ENCODE measurements around the gene KRT2. TPM values are rescaled to one million over a fixed set of nuclear protein-coding genes. Genes with fewer than 3 reads are reported as not detected.

Gene KRT2
- total RNA-seq, 1 experiment from 2014 or later: not detected

DNA sequence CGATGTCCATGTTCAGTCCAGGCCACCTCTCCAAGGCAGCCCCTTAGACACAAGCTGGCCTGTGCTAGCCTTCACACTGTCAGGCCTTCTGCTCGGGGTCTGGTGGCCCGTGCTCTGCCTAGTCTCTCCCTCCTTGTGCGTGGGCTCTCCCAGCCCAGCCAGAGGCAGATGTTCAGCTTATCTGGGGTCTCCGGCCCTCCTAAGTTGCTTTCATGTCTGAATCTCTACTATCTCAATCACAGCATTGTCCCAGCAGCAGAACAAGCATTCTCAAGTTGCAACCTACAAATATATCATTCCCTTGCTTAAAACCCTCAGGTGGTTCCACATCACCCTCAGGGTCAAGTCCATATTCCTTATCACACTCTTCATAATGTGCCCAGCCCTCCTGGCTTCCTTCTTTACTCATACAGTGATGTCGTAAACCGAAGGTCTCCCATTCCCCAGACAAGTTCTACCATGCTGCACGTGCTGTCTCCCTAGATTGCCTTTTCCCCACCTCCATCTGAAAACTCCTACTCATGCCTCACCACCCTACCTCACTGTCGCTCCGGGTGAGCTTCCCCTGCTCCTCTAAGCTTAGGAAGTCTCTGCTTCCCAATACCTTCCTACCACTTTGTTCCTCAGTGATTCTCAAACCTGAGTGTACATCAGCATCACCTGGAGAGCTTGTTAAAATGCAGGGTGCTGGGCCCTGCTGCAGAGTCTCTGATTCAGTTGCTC, 35.2 kb downstream of the KRT2 start:
- in situ Hi-C loops (cut with HindIII; ENCODE audit: low pct_unique_long_range_greater_than_20kb, low sequenced_read_pairs): no loop called here
- DNase-seq (ENCODE audit: low read depth, low spot score): no peak

GRCh38 chr12:52615912-52616311, 36.1 kb downstream of the KRT2 start:
- DNase-seq (ENCODE audit: low read depth, low spot score): no peak
- in situ Hi-C loops (cut with HindIII; ENCODE audit: low pct_unique_long_range_greater_than_20kb, low sequenced_read_pairs): no loop called here

GRCh38 chr12:52615208-52615868, 36.7 kb downstream of the KRT2 start:
- no peak for DNase-seq (ENCODE audit: low read depth, low spot score)
- in situ Hi-C loops (cut with HindIII; ENCODE audit: low pct_unique_long_range_greater_than_20kb, low sequenced_read_pairs): no loop called here

DNA sequence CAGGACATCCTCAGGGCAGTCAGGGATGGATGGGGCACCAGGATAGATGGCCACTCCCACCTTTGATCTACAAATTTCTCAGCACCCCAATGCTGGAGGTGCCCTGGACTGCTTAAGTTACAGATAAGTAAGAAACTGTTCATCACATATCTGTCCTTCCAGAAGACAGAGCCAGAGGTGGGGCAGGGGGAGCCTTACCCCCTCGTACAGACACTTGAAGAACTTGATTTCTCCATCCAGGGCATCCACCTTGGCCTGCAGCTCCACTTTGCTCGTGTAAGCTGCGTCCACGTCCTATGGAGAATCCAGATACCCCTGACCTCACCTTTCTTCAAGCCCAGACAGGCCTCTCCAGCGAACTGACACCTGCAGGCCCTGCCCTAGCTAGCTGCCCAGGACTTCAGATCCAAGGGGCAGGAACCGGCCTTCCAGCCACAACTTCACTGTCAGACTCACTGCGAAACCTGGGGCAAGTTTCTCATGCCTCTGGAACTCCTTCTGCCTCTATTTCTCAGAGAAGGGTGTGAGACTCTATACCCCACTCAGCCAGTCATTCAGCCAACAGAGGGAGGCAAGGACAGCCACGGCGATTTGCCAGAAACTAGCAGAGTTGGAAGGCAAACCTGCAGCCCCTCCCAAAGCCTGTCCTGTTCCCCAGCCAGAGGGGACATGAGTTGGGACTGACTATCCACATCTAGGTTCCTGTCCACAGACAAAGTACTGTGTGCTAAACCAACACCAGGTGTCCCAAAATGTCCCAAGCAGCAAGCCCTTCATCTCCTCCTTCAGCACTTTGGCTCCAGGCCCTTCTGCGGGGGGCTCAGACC, 37.4 kb downstream of the KRT2 start:
- DNase-seq (ENCODE audit: low read depth, low spot score): no peak
- in situ Hi-C loops (cut with HindIII; ENCODE audit: low pct_unique_long_range_greater_than_20kb, low sequenced_read_pairs): no loop called here

GRCh38 chr12:52613384-52614030, 38.5 kb downstream of the KRT2 start:
- in situ Hi-C loops (cut with HindIII; ENCODE audit: low pct_unique_long_range_greater_than_20kb, low sequenced_read_pairs): no loop called here
- DNase-seq (ENCODE audit: low read depth, low spot score): no peak

DNA sequence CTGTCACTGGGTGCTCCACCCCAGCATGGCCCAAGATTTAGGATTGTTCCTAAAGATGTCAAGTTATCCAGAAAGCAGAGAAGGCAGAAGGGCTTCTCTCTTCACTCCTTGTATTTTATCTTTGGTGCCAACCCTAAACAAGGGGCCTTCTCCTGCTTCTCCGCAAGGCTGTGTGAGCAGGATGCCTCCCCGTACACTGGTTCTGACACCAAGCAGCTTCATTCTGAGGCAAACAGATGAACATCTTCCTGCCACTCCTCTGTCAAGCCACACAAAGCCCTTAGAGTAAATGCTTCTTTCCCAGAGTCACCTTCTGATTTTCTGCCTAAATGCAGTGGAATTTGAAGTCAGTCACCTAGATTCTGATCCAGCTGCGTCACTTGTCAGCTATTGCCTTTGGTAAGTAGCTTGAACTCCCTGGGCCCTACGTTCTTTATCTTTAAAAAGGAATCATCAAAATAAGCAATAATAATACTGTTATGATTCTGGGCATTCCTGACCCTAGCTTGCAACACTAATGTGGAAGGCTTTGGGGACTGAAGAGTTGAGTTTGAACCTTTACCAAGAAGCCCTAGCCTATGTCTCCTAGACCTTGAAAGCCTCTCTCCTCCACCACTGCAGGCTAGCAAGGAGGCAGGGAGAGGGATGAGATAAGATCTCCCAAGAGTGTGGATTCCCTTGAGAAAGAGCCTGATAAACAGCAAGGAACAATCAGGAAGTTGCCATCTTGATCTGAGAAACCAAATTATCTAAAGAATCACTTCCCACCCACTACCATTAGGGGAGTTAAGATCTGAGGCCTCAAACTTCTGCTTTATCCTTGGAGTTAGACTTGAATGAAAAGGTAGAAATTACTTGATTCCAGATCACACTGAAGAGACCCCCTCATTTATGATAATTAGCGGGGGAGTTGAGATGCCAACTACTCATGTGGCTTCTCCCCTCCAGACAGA, 39.3 kb downstream of the KRT2 start:
- in situ Hi-C loops (cut with HindIII; ENCODE audit: low pct_unique_long_range_greater_than_20kb, low sequenced_read_pairs): no loop called here
- DNase-seq (ENCODE audit: low read depth, low spot score): no peak

- in situ Hi-C loops (cut with HindIII; ENCODE audit: low pct_unique_long_range_greater_than_20kb, low sequenced_read_pairs): no loop called here
- no peak for DNase-seq (ENCODE audit: low read depth, low spot score)
Observed at GRCh38 chr12:52611080-52611468, 40.9 kb downstream of the KRT2 start.

GRCh38 chr12:52608826-52609630, 43.0 kb downstream of the KRT2 start:
- in situ Hi-C loops (cut with HindIII; ENCODE audit: low pct_unique_long_range_greater_than_20kb, low sequenced_read_pairs): no loop called here
- no peak for DNase-seq (ENCODE audit: low read depth, low spot score)

- DNase-seq (ENCODE audit: low read depth, low spot score): no peak
Observed at GRCh38 chr12:52608161-52608560, 43.9 kb downstream of the KRT2 start.

GRCh38 chr12:52607314-52607713, 44.7 kb downstream of the KRT2 start:
- in situ Hi-C loops (cut with HindIII; ENCODE audit: low pct_unique_long_range_greater_than_20kb, low sequenced_read_pairs): no loop called here
- no peak for DNase-seq (ENCODE audit: low read depth, low spot score)

More at GRCh38 chr12:52608161-52608560, 43.9 kb downstream of the KRT2 start:
- in situ Hi-C loops (cut with HindIII; ENCODE audit: low pct_unique_long_range_greater_than_20kb, low sequenced_read_pairs): no loop called here

GRCh38 chr12:52606581-52607218, 45.3 kb downstream of the KRT2 start:
- in situ Hi-C loops (cut with HindIII; ENCODE audit: low pct_unique_long_range_greater_than_20kb, low sequenced_read_pairs): no loop called here
- no peak for DNase-seq (ENCODE audit: low read depth, low spot score)

DNA sequence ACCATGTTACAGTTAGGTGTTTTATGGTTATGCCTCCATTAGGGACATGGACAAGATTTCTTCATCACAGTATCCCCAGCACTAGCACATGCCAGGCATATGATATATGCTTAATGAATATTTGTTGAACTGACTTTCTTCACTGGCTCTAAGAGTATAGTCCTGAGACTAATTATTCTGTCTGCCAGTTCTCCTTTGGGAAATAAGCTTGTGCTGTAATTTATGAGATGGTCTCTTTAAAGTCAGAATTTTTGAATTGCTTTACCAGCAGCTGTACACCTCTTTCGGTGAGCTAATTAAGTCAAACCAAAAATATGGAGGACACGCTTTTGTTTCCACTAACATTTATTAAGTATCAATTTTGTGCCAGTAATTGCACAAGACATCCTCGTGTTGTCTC, 45.9 kb downstream of the KRT2 start:
- no peak for DNase-seq (ENCODE audit: low read depth, low spot score)
- in situ Hi-C loops (cut with HindIII; ENCODE audit: low pct_unique_long_range_greater_than_20kb, low sequenced_read_pairs): no loop called here

DNA sequence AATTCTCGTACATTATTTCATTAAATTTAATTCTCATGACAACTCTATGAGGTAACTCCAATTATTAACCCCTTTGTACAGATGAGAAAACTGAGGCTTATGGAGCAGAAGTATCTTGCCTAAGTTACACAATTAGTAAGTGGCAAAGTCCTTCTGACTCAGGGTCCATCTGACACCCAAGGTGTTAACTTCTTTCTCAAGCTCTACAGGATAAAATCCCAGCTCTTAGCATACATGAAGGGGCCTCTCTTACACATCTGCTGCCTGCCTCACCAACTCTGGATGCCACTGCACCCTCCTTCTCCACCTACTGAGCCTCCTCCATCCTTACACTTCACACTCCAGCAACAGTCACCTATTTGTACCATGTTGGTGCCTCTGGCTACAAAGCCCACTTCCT, 46.5 kb downstream of the KRT2 start:
- in situ Hi-C loops (cut with HindIII; ENCODE audit: low pct_unique_long_range_greater_than_20kb, low sequenced_read_pairs): no loop called here
- no peak for DNase-seq (ENCODE audit: low read depth, low spot score)

DNA sequence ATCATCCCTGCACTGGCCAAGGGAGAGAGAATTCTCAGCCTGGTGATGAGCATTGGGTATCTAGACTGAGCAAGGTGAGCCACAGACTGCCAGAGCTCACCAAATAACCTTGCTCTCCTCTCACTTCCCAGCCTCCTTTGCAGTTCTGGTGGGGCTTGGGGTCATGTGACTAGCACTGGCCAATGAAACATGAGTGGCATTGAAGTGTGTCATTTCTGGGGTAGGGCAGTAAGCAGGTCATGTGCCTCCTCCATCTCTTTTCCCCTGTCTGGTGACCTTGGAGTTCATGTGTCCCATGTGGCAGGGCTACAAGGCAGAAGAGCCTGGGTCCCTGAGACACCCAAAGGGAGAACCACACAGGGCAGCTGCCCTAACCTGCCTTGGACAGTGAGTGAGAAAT, 47.2 kb downstream of the KRT2 start:
- DNase-seq (ENCODE audit: low read depth, low spot score): no peak
- in situ Hi-C loops (cut with HindIII; ENCODE audit: low pct_unique_long_range_greater_than_20kb, low sequenced_read_pairs): no loop called here

DNA sequence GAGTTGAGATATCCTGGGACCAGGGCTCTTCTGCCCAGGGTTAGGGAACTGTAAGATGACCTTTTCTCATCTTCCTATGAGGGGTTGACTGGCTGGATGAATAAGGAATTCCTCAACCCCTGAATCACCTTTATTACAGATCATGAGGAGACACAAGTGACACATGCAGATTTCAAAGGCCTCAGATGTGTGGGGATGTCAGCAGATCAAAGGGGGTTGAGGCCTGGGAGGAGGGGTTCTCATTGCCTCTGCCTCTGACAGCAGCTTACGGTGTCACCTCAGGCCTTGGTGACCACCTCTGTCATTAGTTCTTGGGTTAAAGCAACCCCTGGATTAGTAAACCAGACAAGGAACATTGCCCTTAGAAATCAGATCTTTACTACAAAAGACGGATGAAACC, 48.7 kb downstream of the KRT2 start:
- no peak for DNase-seq (ENCODE audit: low read depth, low spot score)
- in situ Hi-C loops (cut with HindIII; ENCODE audit: low pct_unique_long_range_greater_than_20kb, low sequenced_read_pairs): no loop called here

- no peak for DNase-seq (ENCODE audit: low read depth, low spot score)
Observed at GRCh38 chr12:52602552-52602951, 49.5 kb downstream of the KRT2 start.

More at GRCh38 chr12:52602552-52602951, 49.5 kb downstream of the KRT2 start:
- in situ Hi-C loops (cut with HindIII; ENCODE audit: low pct_unique_long_range_greater_than_20kb, low sequenced_read_pairs): no loop called here
